A549 (cell line): Measurements from ENCODE around the gene EPS15.

Experiments used
- BHLHE40 ChIP-seq: IDR thresholded peaks from 2 replicates; pipeline ENCODE4 v1.6.1; 2012; ENCODE audit warnings: low read depth, low read length, inconsistent platforms
- CHD2 ChIP-seq: fragments of 150-350 bp; IDR thresholded peaks from 2 replicates; pipeline ENCODE4 v1.6.1; 2014; ENCODE audit warnings: low read length; ENCODE audit not compliant: partially characterized antibody
- CTCF ChIP-seq: fragments of >200 bp; sonication (Bioruptor Twin); formaldehyde crosslinking; IDR thresholded peaks from 3 replicates; pipeline ENCODE4 v1.5.1; 2016
- HDAC2 ChIP-seq: fragments of 200-600 bp; sonication (generic); IDR thresholded peaks from 2 replicates; pipeline ENCODE4 v1.6.1; 2016
- NPAS2 ChIP-seq: fragments of 250-450 bp; sonication (Bioruptor Pico); IDR thresholded peaks from 2 replicates; pipeline ENCODE4 v1.8.0; 2022; ENCODE audit warnings: mild to moderate bottlenecking, moderate library complexity, borderline replicate concordance
- NR3C1 ChIP-seq: fragments of >200 bp; sonication (Bioruptor Twin); formaldehyde crosslinking; IDR thresholded peaks from 3 replicates; pipeline ENCODE4 v1.6.1; 2017
- REST ChIP-seq: fragments of 200-600 bp; sonication (generic); IDR thresholded peaks from 2 replicates; pipeline ENCODE4 v1.6.1; 2016; ENCODE audit warnings: antibody characterized with exemption, mild to moderate bottlenecking, moderate library complexity

GRCh38 chr1:51560034-51560433, 41.0 kb upstream of the EPS15 start:
- TF ChIP-seq BHLHE40, result no peak
- no peak for TF ChIP-seq CTCF
- TF ChIP-seq CHD2, result no peak
- TF ChIP-seq NR3C1, result no peak
- no peak for TF ChIP-seq REST
- TF ChIP-seq NPAS2 (CRISPR knock-in tag), result no peak
- no peak for TF ChIP-seq HDAC2
